ENCODE results near the gene PLCD1.
"Not testable (repeated sequence)": the region's sequence is repeated elsewhere in the genome, so short reads cannot be mapped to it uniquely, and the experiment has no call there.

Gene PLCD1

GRCh38 chr3:37984051-37984450 lies 45.4 kb downstream of the PLCD1 start:
- DNase-seq: no peak

DNA sequence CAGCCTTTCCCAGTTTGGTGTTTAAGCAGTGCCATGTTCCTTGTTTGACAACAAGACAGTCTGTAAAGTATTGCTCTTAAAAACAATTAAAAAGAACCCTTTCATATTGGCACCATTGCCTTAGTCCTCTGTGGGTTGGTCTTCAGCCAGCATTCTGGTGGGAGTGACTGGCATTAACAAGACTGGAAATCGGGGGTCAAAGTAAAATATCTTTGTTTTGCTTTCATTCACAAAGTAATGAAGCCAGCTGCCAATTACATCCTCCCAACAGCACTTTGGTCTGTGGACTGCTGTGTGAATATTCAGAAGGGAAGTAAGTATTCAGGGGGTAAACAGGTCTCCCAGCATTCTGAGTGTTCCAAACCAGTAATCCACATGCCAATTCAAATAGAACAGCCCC lies 47.1 kb downstream of the PLCD1 start:
- no peak for DNase-seq

- no peak for DNase-seq
Measured at GRCh38 chr3:37981348-37981664, 48.1 kb downstream of the PLCD1 start.

DNA sequence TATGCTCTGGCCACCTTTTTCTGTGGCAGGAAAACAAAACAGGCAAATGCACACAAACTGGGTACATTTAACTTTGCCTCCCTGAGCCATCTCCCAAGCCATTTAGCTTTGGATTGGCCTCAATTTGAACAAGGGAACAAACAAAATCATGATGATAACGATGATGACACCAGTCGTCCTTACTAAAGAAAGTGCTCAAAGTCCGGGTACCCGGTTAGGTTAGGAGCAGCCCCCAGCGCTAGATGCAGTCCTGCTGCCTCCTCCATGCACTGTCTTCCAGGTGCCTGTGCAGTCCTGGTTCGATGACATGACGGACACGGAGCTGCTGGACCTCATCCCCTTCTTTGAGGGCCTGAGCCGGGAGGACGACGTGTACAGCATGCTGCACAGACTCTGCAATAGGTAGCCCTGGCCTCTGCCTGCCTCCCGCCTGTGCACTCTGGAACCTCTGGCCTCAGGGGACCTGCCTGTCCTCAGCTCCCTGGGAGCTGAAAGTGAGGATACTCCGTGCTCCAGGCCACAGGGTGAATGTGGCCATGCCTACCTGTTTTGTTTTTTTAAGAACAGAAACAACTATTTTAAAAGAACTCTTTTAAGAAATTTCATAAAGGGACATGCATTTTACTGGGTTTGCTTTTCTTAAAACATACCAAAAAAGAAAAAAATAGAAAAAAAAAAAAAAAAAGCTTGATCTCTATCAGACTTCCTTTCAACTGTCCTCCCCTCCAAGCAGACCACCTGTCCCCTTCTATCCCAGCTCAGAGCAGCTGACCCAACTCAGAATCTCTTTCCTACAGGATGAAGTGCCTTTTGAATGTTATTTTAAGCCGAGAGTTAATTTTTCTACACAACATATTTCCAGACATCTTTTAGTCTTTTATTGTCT lies 48.7 kb downstream of the PLCD1 start:
- DNase-seq: no peak

- peak; percentile 46 for DNase-seq
Measured at GRCh38 chr3:37979541-37980461, 49.6 kb downstream of the PLCD1 start.

- DNase-seq: peak; percentile 62
Measured at GRCh38 chr3:37974121-37975083, 55.0 kb downstream of the PLCD1 start.

- no peak for DNase-seq
Measured at GRCh38 chr3:37973246-37974054, 56.0 kb downstream of the PLCD1 start.

DNA sequence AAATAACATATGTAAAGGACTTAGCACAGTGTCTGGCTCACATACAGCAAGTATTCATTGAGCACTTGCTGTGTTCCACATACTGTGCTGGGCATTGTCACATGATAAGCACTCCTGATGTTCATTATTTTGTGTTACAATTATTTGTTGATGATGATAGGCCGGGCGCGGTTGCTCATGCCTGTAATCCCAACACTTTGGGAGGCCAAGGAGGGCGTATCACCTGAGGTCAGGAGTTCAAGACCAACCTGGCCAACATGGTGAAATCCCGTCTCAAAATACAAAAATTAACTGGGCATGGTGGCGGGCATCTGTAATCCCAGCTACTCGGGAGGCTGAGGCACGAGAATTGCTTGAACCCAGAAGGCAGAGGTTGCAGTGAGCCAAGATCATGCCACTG lies 57.4 kb downstream of the PLCD1 start:
- DNase-seq: not testable (repeated sequence)

DNA sequence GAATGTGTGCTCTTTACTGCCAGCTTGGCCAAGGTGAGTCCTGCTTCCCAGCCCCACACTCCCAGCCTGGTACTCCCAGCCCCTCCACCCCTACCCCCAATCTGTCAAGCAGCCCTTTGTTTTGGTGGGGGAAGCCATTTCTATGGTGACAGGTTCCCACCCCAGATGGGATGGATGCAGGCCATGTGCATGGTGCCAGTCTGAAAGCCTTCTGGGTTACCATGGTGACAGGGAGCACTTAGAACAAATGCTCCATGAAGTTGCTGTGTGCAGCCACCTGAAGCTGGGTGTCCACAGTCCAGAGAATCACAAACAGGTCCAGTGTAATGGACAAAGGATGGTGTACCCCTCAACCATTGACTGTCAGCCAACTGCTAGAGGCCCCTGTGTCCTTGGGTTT lies 58.0 kb downstream of the PLCD1 start:
- no peak for DNase-seq

- no peak for DNase-seq
Measured at GRCh38 chr3:37970802-37971201, 58.6 kb downstream of the PLCD1 start.

DNA sequence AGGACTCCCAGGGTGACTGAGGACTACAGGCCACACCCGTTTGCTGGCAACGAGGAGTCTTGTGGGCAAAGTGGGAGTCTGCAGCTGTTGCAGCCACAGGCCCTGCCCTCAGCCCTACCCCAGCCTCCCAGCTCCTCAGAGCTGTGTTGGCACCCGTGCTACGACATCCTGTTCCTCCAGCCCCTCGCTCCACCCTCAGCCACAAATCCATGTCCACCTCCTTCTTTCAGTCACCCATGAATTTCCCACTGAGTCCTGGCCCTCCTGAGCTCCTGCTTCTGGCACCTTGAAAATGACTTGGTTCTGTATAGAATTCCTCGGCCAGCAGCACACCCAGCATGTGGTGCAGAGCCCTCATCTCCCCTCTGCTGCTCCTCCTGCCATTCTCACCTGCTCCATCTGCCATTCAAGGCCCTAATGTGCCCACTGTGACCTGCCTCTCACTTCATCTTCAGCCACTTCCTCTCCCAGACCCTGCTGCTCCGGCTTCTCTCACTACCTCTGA lies 59.8 kb downstream of the PLCD1 start:
- no peak for DNase-seq

GRCh38 chr3:37968813-37969595 lies 60.4 kb downstream of the PLCD1 start:
- no peak for DNase-seq

DNA sequence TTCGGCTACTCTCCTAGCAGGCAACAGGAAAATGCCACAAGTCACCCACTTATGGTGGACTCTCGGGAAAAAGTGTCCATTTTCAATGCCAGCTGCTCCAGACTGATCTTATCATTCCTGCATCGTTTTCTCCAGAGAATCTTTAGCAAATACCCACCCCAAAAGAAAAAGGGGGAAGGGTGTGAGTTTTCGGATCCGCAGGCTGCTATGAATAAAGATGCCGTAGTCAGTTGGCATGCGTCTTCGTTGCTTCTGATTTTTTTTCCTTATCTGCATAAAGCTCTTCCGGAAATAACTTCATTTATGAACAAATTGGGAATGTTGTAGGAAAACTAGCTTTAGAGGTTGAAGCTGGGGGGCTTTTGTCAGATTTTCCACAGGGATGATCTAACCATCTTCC lies 61.2 kb downstream of the PLCD1 start:
- DNase-seq: no peak

DNA sequence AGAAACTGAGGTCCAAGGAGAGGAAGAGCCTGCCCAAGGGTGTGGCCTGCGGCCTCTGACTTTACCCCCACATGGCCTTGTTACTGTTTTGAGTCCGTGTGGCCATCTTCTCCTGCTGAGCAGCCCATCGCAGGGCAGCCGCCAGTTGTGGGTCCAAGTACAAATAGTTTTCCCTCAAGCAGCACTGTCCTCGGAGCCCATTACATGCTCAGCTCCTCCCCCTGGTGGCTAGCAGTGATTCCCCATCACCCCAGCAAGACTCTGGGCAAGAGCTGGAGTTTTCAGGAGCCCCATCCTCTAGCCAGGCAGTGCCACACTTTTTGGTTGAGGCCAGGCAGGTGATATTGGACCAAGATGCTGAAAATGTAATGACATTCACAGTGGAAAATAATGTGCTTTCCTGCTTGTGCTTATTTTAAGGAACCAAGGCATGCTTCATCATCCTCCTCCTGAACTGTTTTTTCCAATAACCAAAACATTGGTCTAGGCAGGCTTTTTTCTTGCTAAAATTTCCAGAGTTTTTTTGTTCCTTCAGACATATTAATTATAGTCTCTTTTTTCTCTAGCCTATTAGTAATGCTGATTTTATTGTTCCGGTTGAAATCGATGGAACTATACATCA lies 62.1 kb downstream of the PLCD1 start:
- peak; percentile 52 for DNase-seq

GRCh38 chr3:37964716-37965115 lies 64.7 kb downstream of the PLCD1 start:
- DNase-seq: no peak

DNA sequence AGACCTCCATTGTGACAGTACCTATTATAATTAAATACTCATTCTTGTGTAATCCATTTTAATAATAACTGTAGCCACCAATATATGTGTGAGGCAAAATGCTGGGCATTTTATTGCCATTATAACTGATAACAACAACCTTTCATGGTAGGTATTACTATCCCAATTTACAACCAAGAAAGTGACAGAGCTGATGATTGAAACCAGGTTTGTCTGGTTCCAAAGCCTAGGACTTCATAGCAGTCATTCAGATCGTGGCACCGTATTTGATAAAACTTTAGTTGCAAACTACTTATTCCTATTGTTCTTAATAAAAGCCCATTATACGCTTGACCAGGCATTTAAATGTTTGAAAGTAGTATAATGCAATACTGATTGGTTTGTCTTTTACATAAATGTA lies 65.3 kb downstream of the PLCD1 start:
- no peak for DNase-seq

GRCh38 chr3:37963635-37964034 lies 65.8 kb downstream of the PLCD1 start:
- DNase-seq: no peak

DNA sequence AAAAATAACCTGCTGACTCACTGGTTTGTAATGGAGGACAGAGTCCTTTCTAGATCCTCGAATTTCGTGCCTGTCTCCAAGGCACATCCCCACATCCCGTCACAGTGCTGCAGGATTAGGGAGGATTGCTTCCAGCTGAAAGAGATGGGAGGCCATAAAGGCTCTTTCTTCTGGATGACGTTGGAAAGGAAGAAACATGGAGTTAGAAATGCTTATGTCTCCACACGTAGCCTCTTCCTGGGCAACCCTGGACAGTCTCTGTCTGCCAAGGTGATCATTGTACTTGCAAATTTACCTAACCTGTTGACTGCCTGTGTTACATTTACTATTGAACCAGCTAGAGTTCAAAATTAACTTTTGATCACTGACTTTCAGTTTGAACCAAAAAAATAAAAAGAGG lies 66.4 kb downstream of the PLCD1 start:
- no peak for DNase-seq

DNA sequence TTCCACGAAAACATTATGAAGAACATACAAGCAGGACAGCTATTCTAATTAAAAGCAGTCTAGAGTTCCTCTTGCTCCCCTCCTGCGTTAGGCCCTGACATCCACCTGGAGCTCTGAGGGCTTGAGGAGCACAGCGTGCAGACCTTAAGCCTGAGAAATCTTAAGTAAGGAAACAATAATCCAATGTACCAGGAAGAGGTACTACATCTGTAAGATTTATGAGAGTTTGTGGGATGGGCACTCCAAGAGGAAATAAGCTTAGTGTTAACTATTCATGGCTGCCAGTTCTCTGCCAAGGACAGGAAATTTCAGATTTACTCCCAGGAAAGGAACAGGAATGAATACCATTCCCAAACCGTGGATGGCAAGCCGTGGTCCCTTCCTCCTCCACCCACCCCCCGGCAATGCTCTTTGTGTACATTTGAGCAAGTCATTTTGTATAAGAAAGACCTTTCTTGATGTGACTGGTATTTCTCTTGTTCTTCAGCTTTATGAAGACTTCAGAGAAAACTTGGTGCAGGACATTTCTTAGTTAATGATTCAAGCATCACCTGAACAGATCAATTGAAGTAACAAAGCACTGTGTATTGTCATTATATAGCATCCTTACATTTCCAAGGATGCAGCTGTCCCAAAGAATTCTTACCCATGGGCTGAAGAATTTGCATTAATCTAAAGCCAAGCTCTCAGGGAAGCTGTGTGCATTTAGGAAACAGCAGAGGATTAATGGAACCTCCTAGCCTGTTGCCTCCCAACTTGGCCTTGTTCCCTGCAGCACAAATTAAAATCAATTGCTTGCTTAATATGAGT lies 67.6 kb downstream of the PLCD1 start:
- DNase-seq: no peak

DNA sequence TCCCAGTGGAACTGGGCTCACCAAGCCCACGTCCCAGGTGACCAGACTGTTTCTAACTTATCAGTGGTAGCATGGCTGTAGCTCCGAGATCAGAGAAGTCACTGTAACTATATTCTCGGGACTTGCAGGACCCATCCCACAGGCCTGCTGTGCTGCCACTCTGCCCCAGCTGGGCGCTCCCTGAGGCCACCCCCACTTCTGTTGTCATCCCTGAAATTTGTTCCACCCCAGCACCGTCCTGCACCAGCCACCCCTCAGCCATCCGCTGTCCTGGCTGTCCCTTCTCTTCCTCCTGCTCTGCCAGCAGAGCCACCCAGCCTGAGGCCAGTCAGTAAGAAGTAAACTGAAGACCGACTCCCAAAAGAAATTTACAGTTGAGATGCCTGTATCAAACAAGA lies 71.9 kb downstream of the PLCD1 start:
- no peak for DNase-seq

Data from CD4-positive, alpha-beta T cell treated with Interferon gamma for 1 hour (primary cell).